GM12865 (cell line): ENCODE measurements around the gene TMCO5A.
A peak's percentile ranks its signal among the peaks of the same experiment; 100 is the strongest.

ENCODE experiments used
- DNase-seq: peaks from one replicate; pipeline ENCODE4 v3.0.0; 2010; ENCODE audit warnings: low read depth
- H3K4me3 ChIP-seq: 2 replicates; pipeline ENCODE4 v1.5.1; 2011; ENCODE audit warnings: mild to moderate bottlenecking, low read depth, low read length, control low read depth
- TF ChIP-seq, protein P1 (sequence below): IDR thresholded peaks from 2 replicates; pipeline ENCODE4 v1.5.1; 2011; ENCODE audit warnings: low read length, control low read depth, low read depth, inconsistent platforms; ENCODE audit not compliant: insufficient read depth; ENCODE audit errors: missing control alignments

Gene TMCO5A

DNA sequence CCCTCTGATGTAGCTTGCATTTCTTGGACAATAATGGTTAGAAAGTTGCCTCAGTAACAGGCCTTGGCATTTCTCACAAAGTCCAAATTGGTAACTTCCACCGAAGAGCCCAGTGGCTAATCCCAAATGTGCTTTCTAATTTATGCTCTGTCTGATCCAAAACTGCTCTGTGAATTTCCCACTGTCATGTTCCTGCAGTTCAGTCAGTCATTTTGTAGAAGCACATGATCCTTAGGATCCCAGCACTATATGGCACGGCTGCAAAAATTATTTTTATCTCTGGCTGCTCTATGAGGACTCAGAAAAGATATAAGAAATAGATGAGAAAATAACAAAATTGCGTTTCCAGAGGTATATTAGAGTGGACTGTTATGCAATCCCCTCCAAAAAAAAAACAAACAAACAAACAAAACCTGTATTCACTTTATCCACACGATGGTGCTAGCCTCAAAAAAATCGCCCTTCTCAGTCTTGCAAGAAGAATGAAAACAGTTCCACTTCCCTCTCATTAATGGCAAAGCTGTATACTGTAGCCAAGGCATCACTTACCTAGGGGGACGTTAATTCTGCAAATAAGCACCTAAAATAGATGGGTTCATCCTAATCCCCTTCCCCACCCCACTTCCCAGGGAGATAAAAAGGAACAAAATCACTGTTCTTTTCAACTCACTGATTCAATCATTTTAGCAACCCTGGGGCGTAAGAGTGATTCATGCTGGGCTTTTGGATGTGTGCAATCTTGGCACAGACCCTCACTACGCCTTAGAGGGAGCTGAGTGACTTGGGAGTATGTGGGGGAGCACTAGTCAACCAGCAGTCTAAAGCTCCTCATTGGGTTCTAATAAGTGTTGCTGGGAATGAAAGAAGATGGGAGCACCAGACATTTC, 61.3 kb downstream of the TMCO5A start:
- peak; percentile 73 for DNase-seq
- TF ChIP-seq, protein P1, sequence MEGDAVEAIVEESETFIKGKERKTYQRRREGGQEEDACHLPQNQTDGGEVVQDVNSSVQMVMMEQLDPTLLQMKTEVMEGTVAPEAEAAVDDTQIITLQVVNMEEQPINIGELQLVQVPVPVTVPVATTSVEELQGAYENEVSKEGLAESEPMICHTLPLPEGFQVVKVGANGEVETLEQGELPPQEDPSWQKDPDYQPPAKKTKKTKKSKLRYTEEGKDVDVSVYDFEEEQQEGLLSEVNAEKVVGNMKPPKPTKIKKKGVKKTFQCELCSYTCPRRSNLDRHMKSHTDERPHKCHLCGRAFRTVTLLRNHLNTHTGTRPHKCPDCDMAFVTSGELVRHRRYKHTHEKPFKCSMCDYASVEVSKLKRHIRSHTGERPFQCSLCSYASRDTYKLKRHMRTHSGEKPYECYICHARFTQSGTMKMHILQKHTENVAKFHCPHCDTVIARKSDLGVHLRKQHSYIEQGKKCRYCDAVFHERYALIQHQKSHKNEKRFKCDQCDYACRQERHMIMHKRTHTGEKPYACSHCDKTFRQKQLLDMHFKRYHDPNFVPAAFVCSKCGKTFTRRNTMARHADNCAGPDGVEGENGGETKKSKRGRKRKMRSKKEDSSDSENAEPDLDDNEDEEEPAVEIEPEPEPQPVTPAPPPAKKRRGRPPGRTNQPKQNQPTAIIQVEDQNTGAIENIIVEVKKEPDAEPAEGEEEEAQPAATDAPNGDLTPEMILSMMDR = peak; percentile 46
- no peak overlapping the region for H3K4me3 ChIP-seq
